Gastrocnemius medialis (tissue), 4 donors: ENCODE data around the gene CENPP.

Experiments
- CTCF ChIP-seq, 5 experiments: fragments of 450-650 bp in 3 of 5; fragments of 200-600 bp in 2 of 5; sonication (generic) in 2 of 5; IDR thresholded peaks in 4 of 5; conservative IDR thresholded peaks in 1 of 5; 1 replicate in 4 of 5; 2 replicates in 1 of 5; pipeline ENCODE4 v1.5.1; 2016 to 2019; ENCODE audit warnings: antibody characterized with exemption in 5 of 5, mild to moderate bottlenecking in 3 of 5, moderate library complexity in 3 of 5
- POLR2A ChIP-seq, 2 donors: fragments of 450-650 bp; IDR thresholded peaks; one replicate each; pipeline ENCODE4 v1.6.1; 2017; ENCODE audit warnings: antibody characterized with exemption in 2 of 2, mild to moderate bottlenecking in 2 of 2, moderate library complexity in 2 of 2

- no peak for TF ChIP-seq CTCF (IDR thresholded peaks at IDR 0.05 in 4 of 5, conservative IDR thresholded peaks at IDR 0.05 in 1 of 5)
- TF ChIP-seq POLR2A (IDR thresholded peaks at IDR 0.05) = no peak
These were observed 83.2 kb downstream of the CENPP start for GRCh38 chr9:92408747-92409478.
